Measurements from ENCODE around the gene EIF3M.
"Not testable (repeated sequence)": the region's sequence is repeated elsewhere in the genome, so short reads cannot be mapped to it uniquely, and the experiment has no call there.

The EIF3M gene

DNA sequence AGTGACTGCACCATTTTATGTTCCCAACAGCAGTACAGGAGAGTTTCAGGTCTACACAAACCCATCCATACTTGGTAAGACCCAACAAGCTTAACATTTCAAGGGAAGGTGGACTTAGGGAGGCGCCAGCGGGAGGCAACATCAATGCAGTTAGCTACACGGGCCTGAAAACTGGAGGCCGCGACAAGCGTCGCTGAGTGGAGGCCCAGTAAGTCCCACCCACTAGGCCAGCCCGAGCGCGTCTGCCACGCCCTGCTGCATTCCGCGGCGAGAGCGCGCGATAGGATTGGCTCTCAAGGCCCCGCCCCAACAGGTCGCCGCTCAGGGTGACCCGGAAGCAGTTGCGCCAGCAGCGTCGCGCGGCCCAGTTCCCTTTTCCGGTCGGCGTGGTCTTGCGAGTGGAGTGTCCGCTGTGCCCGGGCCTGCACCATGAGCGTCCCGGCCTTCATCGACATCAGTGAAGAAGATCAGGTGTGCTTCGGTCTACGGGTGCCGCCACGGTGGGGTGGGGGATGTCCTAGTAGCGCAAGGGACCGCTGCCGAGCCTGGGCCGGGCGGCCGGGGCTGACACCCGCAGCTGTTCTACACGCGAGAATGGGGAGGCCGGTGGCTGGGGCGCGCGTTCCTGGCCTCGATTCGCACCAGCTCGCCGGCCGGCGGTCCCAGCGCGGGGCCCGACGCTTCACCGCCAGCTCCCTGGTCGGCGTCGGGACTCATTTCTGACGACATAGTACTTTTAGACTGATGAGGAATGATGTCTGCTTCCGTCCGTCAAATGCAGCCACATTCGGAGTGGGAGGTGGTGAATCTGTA lies at the start of gene EIF3M:
EIF3M (plus strand) TSS at position 373 of the 813 bp plus-strand sequence; CDS start at position 430, 57 bp downstream.
- peak; percentile 95 for DNase-seq (ENCODE audit: low read depth)

DNA sequence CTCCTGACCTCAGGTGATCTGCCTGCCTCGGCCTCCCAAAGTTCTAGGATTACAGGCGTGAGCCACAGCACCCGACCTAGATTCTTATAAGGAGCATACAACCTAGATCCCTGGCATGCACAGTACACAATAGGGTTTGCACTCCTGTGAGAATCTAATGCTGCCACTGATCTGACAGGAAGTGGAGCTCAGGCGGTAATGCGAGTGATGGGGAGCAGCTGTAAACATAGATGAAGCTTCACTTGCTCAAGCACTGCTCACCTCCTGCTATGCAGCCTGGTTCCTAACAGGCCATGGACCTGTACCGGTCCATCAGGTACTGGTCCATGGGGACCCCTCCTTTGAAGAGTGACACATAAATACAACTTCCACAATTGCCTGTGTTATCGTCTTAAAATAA lies 44.8 kb upstream of the EIF3M start:
- no peak for DNase-seq (ENCODE audit: low read depth)

DNA sequence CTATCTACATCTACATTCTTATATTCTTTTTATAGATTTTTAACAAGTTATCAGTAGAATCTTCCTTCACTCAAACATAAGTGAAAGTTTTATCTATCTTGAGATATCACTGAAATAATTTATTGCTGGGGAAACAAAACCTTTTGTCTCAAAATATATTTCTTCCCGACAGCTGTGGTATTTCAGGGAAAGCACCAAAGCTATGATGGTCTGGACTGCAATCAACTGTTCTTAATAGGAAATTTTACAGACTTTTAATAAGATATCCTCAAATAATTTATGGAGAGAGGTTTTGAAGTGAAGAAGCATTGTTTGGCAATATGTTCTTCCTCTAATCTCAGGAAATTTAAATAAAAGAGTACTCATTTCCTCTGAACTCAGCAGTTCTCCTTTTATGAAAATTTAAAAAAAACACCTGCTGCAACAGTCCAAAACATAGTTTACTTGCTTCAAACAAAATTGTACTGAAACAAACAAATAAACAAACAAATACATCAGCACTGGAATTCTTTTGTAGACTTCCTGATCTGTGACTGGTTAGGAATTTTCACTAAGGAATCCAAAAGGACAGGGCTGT lies 33.9 kb upstream of the EIF3M start:
- no peak for DNase-seq (ENCODE audit: low read depth)

DNA sequence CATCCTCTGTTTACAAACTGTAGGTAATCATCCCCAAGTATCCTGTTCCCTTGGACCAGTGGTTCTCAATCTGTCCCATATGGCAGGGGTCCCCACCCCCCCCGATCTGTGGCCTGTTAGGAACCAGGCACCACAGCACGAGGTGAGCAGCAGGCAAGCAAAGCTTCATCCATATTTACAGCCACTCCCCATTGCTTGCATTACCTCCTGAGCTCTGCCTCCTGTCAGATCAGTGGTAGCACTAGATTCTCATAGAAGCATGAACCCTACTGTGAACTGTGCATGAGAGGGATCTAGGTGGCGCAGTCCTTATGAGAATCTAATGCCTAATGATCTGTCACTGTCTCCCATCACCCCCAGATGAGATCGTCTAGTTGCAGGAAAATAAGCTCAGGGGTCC lies 33.4 kb upstream of the EIF3M start:
- DNase-seq (ENCODE audit: low read depth) = no peak

DNA sequence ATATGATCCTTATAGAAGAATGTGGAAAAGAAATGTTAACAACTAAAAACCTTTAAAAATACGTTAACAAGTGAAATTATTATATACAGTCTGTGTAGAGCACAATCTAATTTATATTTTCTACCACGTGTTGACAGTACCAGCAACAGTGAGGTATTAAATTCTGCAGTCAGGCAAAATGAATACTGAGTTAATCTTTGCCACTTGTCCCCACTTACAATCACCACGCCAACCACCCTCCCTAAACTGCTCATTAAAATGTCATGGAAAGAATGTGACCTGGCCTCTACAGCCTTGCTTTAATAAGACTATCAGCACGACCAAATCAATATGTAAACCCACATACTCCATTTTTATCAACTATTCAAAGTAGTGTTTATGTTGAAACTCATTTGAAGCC lies 28.5 kb upstream of the EIF3M start:
- DNase-seq (ENCODE audit: low read depth) = no peak

DNA sequence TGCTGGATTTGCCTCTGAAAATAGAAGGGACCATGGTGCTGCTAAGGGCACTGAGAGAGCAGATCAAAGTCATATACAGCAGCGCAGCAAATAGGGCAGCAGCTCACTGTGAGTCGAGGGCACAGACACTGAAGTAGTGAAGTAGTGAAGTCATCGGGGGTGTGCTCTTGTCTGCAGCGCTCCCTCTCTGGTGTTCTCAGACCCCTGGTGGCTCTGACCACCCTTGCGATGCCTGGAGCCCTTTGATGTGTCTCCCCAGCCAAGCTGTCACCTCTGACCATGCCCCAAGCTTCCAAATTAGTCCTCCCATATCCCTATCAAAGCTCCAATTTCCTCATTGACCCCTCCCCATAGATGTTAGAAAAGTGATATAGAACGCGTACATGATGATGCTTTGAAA lies 27.7 kb upstream of the EIF3M start:
- DNase-seq (ENCODE audit: low read depth) = no peak

DNA sequence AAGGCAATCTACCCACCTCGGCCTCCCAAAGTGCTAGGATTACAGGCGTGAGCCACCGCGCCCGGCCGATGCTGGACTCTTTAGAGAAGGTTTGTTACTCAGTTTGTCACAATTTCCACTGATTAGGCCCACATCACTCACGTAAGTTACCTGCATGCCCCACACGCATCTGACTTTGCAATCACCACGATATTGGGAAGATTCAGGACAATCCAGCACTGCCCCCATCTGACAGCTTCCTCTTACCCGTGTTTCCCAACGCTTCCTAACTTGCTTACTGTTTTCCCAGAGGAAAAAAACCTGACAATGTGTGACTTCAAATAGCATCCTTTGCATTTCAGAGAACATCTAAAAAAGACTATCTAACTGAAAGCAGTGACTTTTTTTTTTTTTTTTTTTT lies 21.8 kb upstream of the EIF3M start:
- DNase-seq (ENCODE audit: low read depth) = no peak

DNA sequence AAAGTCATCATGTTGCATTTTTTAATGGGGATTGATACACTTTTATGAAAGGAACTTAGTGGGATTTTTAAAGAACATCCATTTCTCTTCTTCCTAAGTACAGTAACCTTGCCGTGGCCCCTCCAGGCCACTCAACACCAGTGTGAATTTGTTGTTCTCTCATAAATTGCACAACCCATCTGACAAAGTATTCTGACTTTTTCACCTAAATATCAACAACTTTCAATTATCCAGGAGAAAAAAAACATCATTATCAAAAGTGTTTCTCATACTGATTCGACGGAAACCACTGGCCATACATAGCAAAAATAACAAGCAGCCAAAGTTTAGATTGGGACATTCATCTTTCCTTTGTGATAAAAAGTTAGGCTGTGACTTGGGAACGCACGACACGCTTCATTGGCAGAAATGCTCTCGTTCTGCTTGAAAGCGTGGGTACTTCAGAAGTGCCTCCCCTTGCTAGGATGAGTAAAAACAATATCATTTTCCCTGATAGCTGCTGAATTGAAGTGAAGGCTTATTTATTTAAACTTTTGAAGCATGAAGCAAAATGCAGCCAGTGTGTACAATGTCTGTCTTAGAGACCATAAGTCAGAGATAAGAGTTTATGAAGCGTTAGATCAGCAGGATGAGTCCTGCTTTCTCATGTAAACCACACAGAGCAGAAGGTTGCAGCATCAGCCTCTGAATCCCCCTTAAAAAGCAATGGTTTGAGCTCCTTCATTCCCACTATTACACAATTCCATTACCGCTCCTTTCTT lies 20.6 kb upstream of the EIF3M start:
- no peak for DNase-seq (ENCODE audit: low read depth)

DNA sequence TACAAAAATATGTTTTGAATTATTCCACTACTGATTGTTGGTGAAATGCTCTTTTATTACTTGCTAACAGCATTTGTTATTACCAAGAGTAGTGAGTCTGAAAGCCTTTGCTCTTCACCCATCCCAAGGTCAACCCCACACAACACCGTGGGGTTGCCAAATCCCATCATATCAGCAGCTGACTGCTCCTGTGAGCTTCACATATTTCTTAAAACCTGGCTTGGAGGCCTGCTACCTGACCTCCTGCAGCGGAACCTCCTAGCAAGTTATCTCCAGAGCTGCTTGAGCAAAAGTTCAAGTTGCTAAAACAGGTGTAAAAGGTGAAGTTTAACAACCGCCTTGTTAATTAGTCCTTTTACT lies 20.1 kb upstream of the EIF3M start:
- DNase-seq (ENCODE audit: low read depth) = no peak

DNA sequence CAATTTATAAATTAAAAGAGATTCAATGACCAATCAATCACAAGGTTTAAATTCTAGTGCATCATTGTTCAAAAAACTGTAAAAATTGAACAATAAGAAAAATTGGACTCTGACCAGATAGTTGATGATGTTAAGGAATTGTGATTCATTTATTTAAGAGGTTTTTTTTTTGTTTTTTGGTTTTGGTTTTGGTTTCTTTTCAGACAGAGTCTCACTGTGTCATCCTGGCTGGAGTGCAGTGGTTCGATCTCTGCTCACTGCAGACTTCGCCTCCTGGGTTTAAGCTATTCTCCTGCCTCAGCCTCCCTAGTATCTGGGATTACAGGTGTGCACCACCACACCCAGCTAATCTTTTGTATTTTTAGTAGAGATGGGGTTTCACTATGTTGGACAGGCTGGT lies 17.1 kb upstream of the EIF3M start:
- no peak for DNase-seq (ENCODE audit: low read depth)

DNA sequence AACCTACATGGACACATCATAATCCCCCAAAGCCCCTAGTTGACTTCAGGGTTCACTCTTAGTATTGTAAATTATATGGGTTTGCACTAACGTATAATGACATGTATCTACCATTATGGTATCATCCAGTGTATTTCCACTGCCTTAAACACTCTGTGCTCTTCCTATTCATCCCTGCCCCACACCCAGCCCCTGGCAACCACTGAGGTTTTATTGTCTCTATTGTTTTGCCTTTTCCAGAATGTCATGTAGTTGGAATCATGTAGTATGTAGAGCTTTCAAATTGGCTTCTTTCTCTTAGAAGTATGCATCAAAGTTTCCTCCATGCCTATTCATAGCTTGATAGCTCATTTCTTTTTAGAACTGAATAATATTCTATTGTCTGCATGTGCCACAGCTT lies 16.5 kb upstream of the EIF3M start:
- DNase-seq (ENCODE audit: low read depth) = no peak

DNA sequence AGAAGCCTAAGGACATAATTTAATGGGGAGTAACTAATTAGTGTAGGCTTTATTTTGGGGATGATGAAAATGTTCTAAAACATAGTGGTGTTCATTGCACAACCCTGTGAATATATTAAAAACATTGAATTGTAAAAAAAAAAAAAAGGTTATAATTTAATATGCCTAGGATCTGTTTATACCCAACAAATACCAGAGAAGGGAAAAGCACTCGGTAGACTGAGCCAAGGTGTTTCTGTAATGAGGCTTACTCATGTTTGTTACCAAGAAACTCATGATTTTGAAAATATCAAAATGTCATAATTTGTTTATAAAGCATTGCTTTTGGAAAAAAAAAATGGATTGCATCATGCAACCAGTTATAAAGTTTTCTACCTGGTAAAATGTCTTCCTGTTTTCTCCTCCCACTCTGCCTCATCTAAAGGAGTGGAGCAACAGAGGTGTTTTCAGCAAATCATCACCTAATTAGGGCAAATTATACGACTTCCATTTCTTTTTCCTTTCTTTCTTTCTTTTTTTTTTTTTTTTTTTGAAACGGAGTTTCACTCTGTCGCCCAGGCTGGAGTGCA lies 14.2 kb upstream of the EIF3M start:
- no peak for DNase-seq (ENCODE audit: low read depth)

DNA sequence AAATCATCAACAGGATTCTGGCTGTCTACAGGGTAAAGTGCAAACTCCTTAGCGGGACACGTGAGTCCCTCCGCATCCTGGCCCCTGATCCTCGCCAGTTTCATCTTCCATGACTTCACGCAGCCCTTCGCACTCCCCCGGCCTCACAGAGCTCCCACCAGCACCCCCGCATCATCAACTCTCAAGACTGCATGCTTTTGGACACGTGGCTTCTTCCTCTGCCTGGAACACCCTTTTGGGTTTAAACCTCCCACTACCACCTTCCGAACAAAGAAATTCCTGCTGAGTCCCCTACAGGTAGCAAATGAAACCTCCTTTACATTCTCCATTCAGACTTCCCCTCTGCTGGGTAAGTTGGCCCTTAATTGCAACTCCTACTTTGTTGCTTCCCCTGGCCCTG lies 12.6 kb upstream of the EIF3M start:
- no peak for DNase-seq (ENCODE audit: low read depth)

DNA sequence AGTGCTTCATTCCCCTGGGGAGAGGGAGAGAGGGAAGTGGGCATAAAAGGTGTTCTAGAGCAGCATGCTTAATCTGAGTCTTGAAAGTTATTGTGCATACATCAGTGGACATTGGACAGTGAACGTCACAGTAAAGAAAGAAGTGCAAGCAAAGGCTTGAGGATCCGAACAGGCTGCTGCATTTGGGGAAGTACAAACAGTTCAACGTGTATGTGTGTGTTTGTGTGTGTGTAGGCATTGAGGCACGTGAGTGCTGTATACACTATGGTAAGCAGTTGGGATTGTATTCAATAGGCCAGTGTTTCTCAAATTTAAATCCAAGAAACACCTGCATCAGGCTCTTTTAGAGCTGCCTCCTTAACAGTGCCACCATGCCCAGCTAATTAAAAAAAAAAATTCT lies 10.4 kb upstream of the EIF3M start:
- DNase-seq (ENCODE audit: low read depth) = no peak

DNA sequence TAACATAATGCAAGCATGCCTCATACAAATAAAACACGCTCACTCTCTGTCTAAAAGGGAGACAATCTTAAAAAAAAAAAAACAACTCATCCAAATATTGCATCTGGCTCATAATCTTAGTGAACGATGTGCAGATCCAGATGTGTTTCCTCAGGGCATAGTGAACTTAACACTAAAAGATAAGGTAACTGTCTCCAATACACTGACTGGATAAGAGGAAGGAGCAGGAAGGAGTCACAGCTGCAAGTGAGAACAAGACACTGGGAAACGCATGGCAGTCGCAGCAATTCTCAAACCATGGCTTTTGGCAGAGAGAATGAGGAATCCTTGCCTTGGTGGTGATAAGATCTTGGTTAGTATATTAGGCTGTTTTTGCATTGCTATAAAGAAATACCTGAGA lies 9.2 kb upstream of the EIF3M start:
- no peak for DNase-seq (ENCODE audit: low read depth)

DNA sequence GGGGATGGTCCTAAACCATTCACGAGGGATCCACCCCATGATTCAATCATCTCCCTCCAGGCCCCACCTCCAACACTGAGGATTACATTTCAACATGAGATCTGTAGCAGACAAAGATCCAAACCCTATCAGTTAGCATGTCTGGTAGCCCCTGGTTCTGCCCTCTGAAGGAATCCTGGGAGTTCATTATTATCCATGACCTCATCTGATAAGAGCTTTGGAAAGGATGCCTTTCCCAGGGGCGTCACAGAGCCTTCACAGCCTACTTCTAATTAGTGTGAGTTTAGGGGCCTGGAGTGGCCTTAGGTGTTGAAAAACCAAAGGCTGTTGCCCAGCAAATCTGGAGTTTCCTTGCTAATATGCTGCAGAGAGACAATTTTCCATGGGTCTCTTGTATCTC lies 8.6 kb upstream of the EIF3M start:
- no peak for DNase-seq (ENCODE audit: low read depth)

DNA sequence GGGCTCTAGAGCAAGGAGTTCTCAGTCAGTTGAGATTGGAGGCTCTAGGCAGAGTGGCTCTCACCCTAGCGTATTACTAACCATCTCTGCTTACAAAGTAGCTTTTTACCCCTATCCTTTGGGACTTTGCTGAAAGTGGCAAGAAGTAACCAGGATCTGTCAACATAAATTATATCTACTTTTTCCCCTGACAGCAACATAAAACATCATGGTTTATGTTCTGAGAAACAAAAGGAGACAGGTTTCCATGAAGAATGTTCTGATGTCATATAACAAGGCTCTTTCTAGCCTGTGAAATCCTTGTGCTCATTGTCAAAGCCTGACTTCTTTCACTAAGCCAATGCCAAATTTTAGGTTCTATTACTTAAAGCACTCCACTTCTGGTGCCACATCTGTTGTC lies 7.2 kb upstream of the EIF3M start:
- no peak for DNase-seq (ENCODE audit: low read depth)

DNA sequence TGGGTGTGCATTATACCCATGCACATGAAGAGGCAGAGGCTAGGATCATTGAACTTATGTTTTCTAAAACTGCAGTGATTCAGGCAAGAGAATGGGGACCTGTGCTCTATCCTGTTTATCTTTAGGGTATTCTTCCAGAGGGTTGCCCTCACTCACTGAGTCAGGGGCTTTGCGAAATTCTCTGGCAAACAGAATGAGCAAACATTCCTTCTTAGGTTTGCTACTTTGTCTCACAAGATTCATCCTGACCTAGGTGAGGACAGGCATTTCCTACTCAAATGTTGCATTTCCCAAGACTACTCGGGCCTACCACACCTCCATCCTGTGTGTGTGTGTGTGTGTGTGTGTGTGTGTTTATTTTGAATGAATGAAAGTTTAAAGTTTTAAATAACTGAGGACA lies 2.7 kb upstream of the EIF3M start:
- no peak for DNase-seq (ENCODE audit: low read depth)

DNA sequence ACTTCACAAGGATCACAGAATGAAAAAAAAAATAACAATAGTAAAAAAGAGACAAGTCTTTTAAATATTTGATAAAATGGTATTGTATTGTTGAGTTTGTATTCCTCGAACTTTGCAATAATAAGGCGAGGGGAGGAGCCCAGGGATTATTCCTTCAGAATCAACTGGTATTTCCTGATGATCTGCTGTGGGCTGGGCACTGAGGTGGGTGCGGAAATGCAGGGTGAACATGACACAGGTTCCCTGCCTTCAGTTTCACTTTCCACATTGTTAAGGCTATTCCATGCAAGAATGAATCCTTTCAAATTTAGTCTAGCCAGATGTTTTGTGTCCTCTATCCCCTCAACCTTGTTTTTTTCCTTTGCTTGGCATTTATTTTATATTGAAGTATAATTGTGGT lies 2.1 kb upstream of the EIF3M start:
- DNase-seq (ENCODE audit: low read depth) = no peak

DNA sequence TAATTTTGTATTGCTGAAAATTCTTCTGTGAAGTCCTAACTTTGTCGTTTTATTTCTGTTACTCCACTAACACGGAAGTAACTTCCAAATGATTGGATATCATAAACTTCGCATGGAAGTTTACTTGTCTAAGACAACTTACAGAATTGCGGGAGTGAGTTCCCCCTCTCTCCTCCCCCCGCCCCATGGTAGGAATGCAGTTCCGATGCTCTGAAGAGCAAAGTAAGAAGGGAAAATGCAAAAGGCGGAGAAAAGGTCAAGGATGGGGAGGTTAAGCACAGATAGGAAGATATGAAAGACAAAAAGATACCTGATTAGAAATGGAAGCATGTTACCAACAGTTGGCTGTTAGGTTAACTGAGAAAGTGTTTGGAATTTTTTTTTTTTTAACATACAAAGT lies 1.3 kb downstream of the EIF3M start:
- DNase-seq (ENCODE audit: low read depth) = no peak

DNA sequence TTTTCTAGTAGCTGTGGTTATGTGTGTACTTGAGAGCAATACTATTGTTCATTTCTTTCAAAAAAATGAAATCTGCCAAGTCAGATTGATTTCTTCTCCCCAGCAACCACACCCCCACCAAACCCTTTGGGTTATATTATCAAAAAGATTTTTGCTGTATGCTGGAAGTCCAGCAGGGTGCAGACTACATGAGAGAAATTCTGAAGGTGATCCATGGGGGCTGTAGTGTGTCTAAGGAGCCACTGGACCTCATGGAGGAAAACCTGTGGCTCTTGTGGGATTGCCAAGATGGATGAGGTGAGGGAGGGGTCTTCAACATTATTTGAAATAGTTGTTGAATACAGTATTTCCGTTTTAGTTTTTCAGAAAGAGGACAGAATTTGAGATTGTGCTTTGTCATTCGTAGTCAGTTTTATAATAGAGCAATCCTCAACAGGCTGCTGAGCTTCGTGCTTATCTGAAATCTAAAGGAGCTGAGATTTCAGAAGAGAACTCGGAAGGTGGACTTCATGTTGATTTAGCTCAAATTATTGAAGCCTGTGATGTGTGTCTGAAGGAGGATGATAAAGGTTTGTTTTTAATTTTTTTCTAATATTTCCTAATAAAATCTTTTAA lies 3.1 kb downstream of the EIF3M start:
- DNase-seq (ENCODE audit: low read depth) = no peak

DNA sequence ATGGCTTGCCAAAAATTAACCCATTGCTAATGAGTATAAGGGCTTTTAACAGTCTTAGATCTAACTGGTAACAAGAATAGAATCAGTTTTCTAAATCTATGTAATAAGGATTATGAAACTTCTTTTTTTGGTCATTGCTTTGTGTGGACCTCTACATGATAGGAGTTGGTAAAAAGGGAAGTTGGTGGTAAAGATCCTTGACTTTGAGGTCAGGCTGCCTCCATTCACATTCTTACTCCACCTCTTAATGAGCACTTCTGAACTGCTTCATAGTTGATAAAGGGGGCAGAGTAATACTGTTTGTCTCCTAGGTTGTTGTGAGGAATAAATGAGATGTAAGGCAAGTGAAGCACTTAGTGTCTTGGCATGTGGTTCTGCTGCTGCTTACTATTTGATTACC lies 10.6 kb downstream of the EIF3M start:
- DNase-seq (ENCODE audit: low read depth) = no peak

DNA sequence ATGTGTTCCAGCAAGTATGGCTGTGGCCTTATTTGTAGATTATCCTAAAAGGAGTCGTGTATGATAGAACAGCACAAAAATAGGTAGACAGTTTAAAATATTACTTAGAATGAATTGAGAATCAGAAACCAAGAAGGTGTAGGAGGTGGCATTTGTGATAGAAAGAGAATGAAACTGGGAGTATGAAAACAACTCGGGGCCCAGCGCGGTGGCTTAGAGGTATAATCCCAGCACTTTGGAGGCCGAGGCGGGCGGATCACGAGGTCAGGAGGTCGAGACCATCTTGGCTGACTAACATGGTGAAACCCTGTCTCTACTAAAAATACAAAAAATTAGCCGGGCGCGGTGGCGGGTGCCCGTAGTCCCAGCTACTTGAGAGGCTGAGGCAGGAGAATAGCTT lies 12.5 kb downstream of the EIF3M start:
- DNase-seq (ENCODE audit: low read depth) = not testable (repeated sequence)
